ENCODE data around the gene ULK1.

GRCh38 chr12:131947482-131948027 lies 53.1 kb downstream of the ULK1 start:
- TF ChIP-seq CTCF (IDR thresholded peaks at IDR 0.05) (no peak), EP300 (IDR thresholded peaks at IDR 0.05) (no peak), POLR2AphosphoS5 (IDR thresholded peaks at IDR 0.05) (no peak), POLR2A (IDR thresholded peaks at IDR 0.05) (no peak)
